HG03521 (cell line): ENCODE measurements around the gene TMSB4X.

Source experiments
- ATAC-seq: cut with Tn5 transposase; IDR thresholded peaks from one replicate; pipeline ENCODE4 v1.9.1; 2021; ENCODE audit warnings: mild to moderate bottlenecking, moderate library complexity; ENCODE audit not compliant: unreplicated experiment

The TMSB4X gene

DNA sequence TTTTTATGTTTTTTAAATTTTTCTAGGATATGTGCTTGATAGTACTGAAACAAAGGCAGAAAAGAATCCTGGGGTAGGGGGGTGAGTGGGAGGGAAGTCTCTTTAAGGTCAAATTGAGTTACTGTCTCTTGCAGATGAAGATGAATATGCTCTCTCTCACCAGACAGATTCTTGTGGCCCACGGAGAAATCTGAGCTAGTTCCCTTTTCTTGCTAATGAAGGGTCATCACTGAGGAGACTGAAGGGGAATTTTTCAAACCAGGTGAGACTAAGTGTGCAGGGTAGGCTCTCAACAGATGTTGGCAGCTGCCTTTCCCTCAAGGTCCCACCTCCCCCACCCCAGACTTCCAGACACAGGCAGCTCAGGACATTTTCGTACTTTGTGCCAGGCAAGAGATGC lies 48.0 kb downstream of the TMSB4X start:
- ATAC-seq = peak; percentile 53

DNA sequence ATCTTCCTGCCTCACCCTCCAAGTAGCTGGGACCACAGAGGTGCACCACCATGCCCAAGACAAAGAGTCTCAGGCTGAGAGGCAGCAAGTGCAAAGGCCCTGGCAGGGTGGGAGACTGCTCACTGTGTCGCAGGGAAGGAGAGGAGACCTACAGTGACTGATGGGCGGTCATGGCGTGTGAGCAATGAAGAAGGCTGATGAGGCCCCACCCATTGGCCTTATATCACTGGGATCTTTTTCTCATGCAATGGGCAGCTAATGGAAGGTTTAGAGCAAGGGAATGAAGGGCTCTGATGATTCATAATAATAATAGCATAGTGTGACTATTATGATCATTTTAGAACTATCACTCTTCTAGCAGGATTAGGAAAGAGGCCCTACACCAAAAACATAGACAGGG lies 48.7 kb downstream of the TMSB4X start:
- no peak for ATAC-seq

DNA sequence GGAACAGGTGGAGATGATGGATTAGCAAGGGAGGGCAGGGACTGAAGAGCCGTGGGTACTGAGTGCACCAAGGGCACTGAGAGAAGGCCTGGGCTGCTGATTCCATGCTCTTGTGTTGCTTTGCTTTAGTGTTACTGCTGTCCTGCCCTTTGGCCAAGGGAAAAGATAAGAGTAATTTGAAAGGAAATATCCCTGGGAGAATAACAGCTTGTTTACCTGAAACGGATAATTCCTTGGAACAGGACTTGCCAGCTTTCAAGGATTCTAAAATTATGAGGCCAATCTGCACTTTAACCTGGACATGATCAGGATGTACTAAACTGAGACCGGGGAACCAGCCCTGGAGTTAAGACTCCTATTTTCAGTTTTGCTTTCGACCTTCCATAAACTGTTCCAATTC lies 49.1 kb downstream of the TMSB4X start:
- ATAC-seq = no peak

DNA sequence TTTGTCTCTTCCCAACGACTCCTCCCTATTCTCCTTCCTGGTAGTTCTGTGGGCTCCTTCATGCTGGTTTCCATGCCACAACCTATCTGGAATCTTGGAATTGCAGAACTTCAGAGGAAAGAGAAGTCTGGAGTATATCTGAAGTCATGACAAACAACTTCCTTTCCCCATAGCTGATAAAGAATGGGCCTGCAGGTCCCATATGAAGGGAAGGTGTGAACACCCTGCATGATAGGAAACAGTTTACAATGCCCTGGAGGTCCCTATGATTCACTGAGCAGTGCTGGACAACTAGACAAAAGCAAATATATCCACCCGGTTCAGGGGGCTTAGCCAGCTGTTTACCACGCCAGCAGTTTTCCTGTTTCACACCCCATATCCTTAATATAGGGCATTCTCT lies 50.1 kb downstream of the TMSB4X start:
- ATAC-seq = no peak
